Loucy (cell line): ENCODE measurements around the gene UNC5A.

ENCODE experiments used
- H2AFZ ChIP-seq: fragments of 200-600 bp; sonication (generic); 2 replicates; pipeline ENCODE4 v1.6.0; 2016; ENCODE audit warnings: antibody characterized with exemption, mild to moderate bottlenecking, low read length, moderate library complexity
- H3F3A ChIP-seq: fragments of 200-600 bp; 2 replicates; pipeline ENCODE4 v1.6.0; 2016; ENCODE audit warnings: antibody characterized with exemption, low read depth, mild to moderate bottlenecking
- H3K27me3 ChIP-seq: fragments of 200-600 bp; sonication (generic); 2 replicates; pipeline ENCODE4 v1.6.1; 2014; ENCODE audit warnings: low read length, mild to moderate bottlenecking; ENCODE audit not compliant: insufficient read depth, poor library complexity, severe bottlenecking
- H3K36me3 ChIP-seq: fragments of 200-600 bp; sonication (generic); 2 replicates; pipeline ENCODE4 v1.6.1; 2016; ENCODE audit warnings: low read length; ENCODE audit not compliant: insufficient read depth
- H3K4me1 ChIP-seq: fragments of 200-600 bp; sonication (generic); 2 replicates; pipeline ENCODE4 v1.5.1; 2014; ENCODE audit warnings: low read length, mild to moderate bottlenecking; ENCODE audit not compliant: insufficient read depth, poor library complexity, severe bottlenecking
- H3K4me2 ChIP-seq: fragments of 200-600 bp; sonication (generic); 2 replicates; pipeline ENCODE4 v1.6.0; 2014; ENCODE audit warnings: antibody characterized with exemption, low read length, low read depth, mild to moderate bottlenecking; ENCODE audit not compliant: poor library complexity, severe bottlenecking
- H3K4me3 ChIP-seq: fragments of 200-600 bp; sonication (generic); 2 replicates; pipeline ENCODE4 v1.5.1; 2014; ENCODE audit warnings: low read length, mild to moderate bottlenecking, mixed read lengths; ENCODE audit not compliant: poor library complexity, severe bottlenecking
- H3K79me2 ChIP-seq: fragments of 200-600 bp; sonication (generic); 2 replicates; pipeline ENCODE4 v1.6.1; 2014; ENCODE audit warnings: low read length; ENCODE audit not compliant: insufficient read depth
- H3K9ac ChIP-seq: fragments of 200-600 bp; sonication (generic); 2 replicates; pipeline ENCODE4 v1.6.0; 2014; ENCODE audit warnings: mild to moderate bottlenecking, low read depth, low read length, moderate library complexity; ENCODE audit not compliant: poor library complexity, severe bottlenecking
- H3K9me2 ChIP-seq: fragments of 200-600 bp; sonication (generic); replicated peaks from 2 replicates; pipeline ENCODE4 v1.6.1; 2016; ENCODE audit warnings: low read depth, low read length, mixed read lengths
- H3K9me3 ChIP-seq: fragments of 200-600 bp; sonication (generic); 2 replicates; pipeline ENCODE4 v1.6.1; 2014; ENCODE audit warnings: mild to moderate bottlenecking, antibody characterized with exemption, low read length, low read depth; ENCODE audit not compliant: insufficient read depth
- H4K20me1 ChIP-seq: fragments of 200-600 bp; sonication (generic); 2 replicates; pipeline ENCODE4 v1.6.0; 2014; ENCODE audit warnings: antibody characterized with exemption, low read length, mild to moderate bottlenecking; ENCODE audit not compliant: insufficient read depth, poor library complexity, severe bottlenecking
- EZH2phosphoT487 ChIP-seq: fragments of 200-600 bp; IDR thresholded peaks from 2 replicates; pipeline ENCODE4 v1.6.1; 2018; ENCODE audit warnings: antibody characterized with exemption, mild to moderate bottlenecking, moderate library complexity, borderline replicate concordance
- TF ChIP-seq, protein P1 (sequence below): fragments of 200-600 bp; sonication (generic); conservative IDR thresholded peaks from 2 replicates; pipeline ENCODE4 v1.5.1; 2014; ENCODE audit warnings: mild to moderate bottlenecking, antibody characterized with exemption, low read length

Gene UNC5A

DNA sequence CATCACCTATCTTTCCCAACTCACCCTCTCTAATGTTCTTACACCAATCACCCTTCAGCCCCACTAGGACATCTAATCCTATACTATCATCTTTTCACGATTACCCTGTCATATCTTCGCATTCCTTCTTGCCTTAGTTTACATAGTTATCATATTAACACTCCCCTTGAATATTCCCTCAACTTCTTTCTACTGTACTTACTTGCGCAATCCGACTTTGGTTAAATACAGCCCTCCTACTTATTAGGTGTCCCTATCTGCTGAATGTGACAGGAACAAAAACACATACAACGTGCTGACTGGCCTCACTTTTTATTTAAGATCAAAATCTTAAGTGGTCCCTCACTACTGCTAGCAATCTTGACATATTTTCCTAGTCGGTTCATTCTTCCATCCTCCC is 108.3 kb downstream of the UNC5A start:
- no peaks in the 10 kb centered on the region for H4K20me1 ChIP-seq

DNA sequence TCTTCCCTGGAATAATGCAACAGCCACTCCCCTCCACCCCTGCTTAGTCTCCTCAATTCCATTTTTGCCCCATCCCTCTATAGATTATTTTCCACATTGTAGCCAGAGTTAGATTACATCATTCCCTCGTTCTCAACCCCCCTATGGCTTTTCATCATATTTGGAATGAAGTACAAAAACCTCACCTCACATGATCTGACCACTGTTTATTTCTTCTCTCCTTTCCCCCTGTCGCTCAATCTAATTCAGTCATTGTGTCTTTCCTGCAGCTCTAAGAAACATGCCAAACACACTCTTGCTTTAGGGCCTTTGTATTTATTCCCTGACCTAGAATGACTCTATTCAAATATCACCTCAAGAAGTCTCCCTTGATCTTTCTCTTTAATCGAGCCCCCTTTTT is 111.4 kb downstream of the UNC5A start:
- Histone ChIP-seq H4K20me1 (no peaks in the 10 kb centered on the region), H3K9me2 (no peaks in the 10 kb centered on the region), H3K4me3 (no peak overlapping the region), H3F3A (no peaks in the 10 kb centered on the region), H3K9me3 (no peaks in the 10 kb centered on the region), H3K27me3 (no peaks in the 10 kb centered on the region), H3K36me3 (no peaks in the 10 kb centered on the region), H3K4me1 (no peaks in the 10 kb centered on the region), H3K4me2 (no peak overlapping the region), H3K79me2 (no peaks in the 10 kb centered on the region), H3K9ac (no peak overlapping the region), H2AFZ (no peak overlapping the region)
- no peak for TF ChIP-seq EZH2phosphoT487
- TF ChIP-seq, protein P1, sequence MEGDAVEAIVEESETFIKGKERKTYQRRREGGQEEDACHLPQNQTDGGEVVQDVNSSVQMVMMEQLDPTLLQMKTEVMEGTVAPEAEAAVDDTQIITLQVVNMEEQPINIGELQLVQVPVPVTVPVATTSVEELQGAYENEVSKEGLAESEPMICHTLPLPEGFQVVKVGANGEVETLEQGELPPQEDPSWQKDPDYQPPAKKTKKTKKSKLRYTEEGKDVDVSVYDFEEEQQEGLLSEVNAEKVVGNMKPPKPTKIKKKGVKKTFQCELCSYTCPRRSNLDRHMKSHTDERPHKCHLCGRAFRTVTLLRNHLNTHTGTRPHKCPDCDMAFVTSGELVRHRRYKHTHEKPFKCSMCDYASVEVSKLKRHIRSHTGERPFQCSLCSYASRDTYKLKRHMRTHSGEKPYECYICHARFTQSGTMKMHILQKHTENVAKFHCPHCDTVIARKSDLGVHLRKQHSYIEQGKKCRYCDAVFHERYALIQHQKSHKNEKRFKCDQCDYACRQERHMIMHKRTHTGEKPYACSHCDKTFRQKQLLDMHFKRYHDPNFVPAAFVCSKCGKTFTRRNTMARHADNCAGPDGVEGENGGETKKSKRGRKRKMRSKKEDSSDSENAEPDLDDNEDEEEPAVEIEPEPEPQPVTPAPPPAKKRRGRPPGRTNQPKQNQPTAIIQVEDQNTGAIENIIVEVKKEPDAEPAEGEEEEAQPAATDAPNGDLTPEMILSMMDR: no peak

More for the DNA sequence above, 108.3 kb downstream of the UNC5A start:
- TF ChIP-seq, protein P1: no peak
- TF ChIP-seq EZH2phosphoT487: no peak
- Histone ChIP-seq H3K9me3 (no peaks in the 10 kb centered on the region), H3K27me3 (no peaks in the 10 kb centered on the region), H3K4me2 (no peak overlapping the region), H2AFZ (no peak overlapping the region), H3K79me2 (no peaks in the 10 kb centered on the region), H3K36me3 (no peaks in the 10 kb centered on the region), H3K4me1 (no peaks in the 10 kb centered on the region), H3K9ac (no peak overlapping the region), H3K9me2 (no peaks in the 10 kb centered on the region), H3K4me3 (no peak overlapping the region), H3F3A (no peaks in the 10 kb centered on the region)

DNA sequence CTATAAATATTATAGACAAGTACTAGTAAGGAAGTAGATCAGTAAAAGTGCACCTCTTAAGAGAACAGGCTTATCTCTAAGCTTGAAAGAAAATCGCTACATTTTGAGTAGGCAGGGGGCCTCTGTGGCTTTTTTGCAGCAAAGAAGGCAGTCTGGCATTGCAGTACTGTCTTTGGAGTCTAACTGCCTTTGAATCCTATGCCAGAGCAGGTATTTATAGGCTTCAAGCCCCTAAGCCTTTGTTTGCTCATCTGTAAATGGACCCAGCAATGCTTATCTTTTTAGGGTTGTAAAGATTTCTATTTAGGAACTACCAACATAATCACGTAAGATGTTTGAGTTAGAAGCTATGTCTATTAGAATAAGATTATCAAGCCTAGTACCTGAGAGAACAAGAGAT is 112.5 kb downstream of the UNC5A start:
- no peak overlapping the region for H3K9ac ChIP-seq
- no peaks in the 10 kb centered on the region for H3K9me3 ChIP-seq
- no peak overlapping the region for H3K4me3 ChIP-seq
- H3K27me3 ChIP-seq: no peaks in the 10 kb centered on the region
- H3K9me2 ChIP-seq: no peaks in the 10 kb centered on the region
- no peaks in the 10 kb centered on the region for H3F3A ChIP-seq
- no peaks in the 10 kb centered on the region for H3K36me3 ChIP-seq
- no peak overlapping the region for H2AFZ ChIP-seq
- no peak overlapping the region for H3K4me2 ChIP-seq
- H3K4me1 ChIP-seq: no peaks in the 10 kb centered on the region
- TF ChIP-seq, protein P1: no peak
- TF ChIP-seq EZH2phosphoT487: no peak
- H4K20me1 ChIP-seq: no peaks in the 10 kb centered on the region
- H3K79me2 ChIP-seq: no peaks in the 10 kb centered on the region
